ENCODE data around the gene CXXC1.

CXXC1 gene

DNA sequence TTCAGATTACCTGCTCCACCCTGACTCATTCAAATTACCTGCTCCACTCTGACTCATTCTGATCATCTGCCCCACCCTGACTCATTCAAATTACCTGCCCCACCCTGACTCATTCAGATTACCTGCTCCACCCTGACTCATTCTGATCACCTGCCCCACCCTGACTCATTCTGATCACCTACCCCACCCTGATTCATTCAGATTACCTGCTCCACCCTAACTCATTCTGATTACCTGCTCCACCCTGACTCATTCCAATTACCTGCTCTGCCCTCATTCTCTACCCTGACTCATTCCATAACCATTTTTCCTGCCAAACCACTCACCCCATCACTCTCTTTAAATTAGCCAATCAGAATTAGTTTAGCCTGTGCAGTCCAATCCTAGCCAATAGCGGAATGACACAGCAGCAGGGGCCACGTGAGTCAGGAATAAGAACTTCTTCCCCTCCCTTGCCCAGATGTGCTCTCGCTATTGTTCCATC is 47.4 kb downstream of the CXXC1 start:
- Histone ChIP-seq H3K36me3 (no peaks in the 10 kb centered on the region), H3K4me3 (ENCODE audit: low read depth in 1 of 2, low read length in 1 of 2) (no peak overlapping the region), H3K9me3 (no peaks in the 10 kb centered on the region), H3K27ac (no peak overlapping the region), H3K27me3 (peaks cover 6% of the 10 kb centered on the region), H3K4me1 (ENCODE audit: control insufficient read depth in 1 of 2, insufficient read depth in 1 of 2, low read depth in 1 of 2, low read length in 1 of 2) (no peaks in the 10 kb centered on the region)
- TF ChIP-seq, protein P1, sequence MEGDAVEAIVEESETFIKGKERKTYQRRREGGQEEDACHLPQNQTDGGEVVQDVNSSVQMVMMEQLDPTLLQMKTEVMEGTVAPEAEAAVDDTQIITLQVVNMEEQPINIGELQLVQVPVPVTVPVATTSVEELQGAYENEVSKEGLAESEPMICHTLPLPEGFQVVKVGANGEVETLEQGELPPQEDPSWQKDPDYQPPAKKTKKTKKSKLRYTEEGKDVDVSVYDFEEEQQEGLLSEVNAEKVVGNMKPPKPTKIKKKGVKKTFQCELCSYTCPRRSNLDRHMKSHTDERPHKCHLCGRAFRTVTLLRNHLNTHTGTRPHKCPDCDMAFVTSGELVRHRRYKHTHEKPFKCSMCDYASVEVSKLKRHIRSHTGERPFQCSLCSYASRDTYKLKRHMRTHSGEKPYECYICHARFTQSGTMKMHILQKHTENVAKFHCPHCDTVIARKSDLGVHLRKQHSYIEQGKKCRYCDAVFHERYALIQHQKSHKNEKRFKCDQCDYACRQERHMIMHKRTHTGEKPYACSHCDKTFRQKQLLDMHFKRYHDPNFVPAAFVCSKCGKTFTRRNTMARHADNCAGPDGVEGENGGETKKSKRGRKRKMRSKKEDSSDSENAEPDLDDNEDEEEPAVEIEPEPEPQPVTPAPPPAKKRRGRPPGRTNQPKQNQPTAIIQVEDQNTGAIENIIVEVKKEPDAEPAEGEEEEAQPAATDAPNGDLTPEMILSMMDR (IDR thresholded peaks at IDR 0.05) = no peak

DNA sequence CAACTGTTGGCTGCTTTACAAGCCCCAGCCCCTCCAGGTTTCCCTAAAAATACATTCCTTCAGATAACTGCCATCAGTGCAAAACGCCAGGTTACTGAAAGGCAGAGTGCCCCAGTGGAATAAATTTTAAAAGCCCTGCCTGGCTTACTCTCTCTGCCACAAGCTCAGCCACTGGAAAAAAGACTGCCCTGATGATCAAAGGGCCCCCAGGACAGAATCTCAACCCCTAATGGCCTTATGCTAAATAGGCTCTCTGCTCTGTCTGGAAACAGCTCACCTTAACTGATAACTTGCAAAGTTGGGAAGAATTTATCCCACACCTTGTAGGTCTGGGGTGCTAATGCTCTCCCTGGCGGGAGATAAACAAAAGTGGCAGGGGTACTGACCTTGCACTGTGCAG is 55.1 kb downstream of the CXXC1 start:
- Histone ChIP-seq H3K9me3 (no peaks in the 10 kb centered on the region), H3K27me3 (peaks cover 39% of the 10 kb centered on the region), H3K36me3 (no peaks in the 10 kb centered on the region), H3K4me3 (ENCODE audit: low read depth in 1 of 2, low read length in 1 of 2) (no peak overlapping the region), H3K4me1 (ENCODE audit: control insufficient read depth in 1 of 2, insufficient read depth in 1 of 2, low read depth in 1 of 2, low read length in 1 of 2) (no peaks in the 10 kb centered on the region), H3K27ac (no peak overlapping the region)
- TF ChIP-seq, protein P1 (IDR thresholded peaks at IDR 0.05) = no peak

All from neutrophil (primary cell).